Activated naive CD4-positive, alpha-beta T cell (primary cell): Measurements from ENCODE around the gene CAST.
"Not testable (repeated sequence)": the region's sequence is repeated elsewhere in the genome, so short reads cannot be mapped to it uniquely, and the experiment has no call there.

Source experiments
- DNase-seq, 4 experiments: peaks; one replicate each; lab custom pipeline; 2025; lab: John Stamatoyannopoulos, UW

The CAST gene

GRCh38 chr5:96781031-96781971 is 119.1 kb downstream of the CAST start:
- no peak for DNase-seq

GRCh38 chr5:96783326-96783725 is 121.2 kb downstream of the CAST start:
- DNase-seq = no peak

GRCh38 chr5:96785326-96786109 is 123.3 kb downstream of the CAST start:
- DNase-seq = no peak

GRCh38 chr5:96788112-96788749 is 126.1 kb downstream of the CAST start:
- DNase-seq = no peak

- no peak for DNase-seq
Observed at GRCh38 chr5:96789794-96790330, 127.7 kb downstream of the CAST start.

GRCh38 chr5:96790961-96791504 is 128.9 kb downstream of the CAST start:
- DNase-seq = no peak

- peak in 1 of 4 experiments; percentile 2 for DNase-seq
Observed at GRCh38 chr5:96794757-96795156, 132.6 kb downstream of the CAST start.

- DNase-seq = no peak
Observed at GRCh38 chr5:96795626-96796025, 133.4 kb downstream of the CAST start.

GRCh38 chr5:96796434-96796833 is 134.3 kb downstream of the CAST start:
- DNase-seq = no peak

GRCh38 chr5:96801718-96802117 is 139.5 kb downstream of the CAST start:
- not testable (repeated sequence) for DNase-seq

- peak in 3 of 4 experiments; percentile 26 to 59 (median 55) for DNase-seq
Observed at GRCh38 chr5:96807075-96807654, 145.0 kb downstream of the CAST start.

- DNase-seq = no peak
Observed at GRCh38 chr5:96808541-96808828, 146.3 kb downstream of the CAST start.

GRCh38 chr5:96808868-96809558 is 146.8 kb downstream of the CAST start:
- DNase-seq = no peak

- peak in 3 of 4 experiments; percentile 2 to 17 (median 4) for DNase-seq
Observed at GRCh38 chr5:96809921-96810320, 147.7 kb downstream of the CAST start.

GRCh38 chr5:96812851-96813250 is 150.7 kb downstream of the CAST start:
- no peak for DNase-seq

GRCh38 chr5:96814041-96814440 is 151.9 kb downstream of the CAST start:
- DNase-seq = no peak

GRCh38 chr5:96816411-96816939 is 154.3 kb downstream of the CAST start:
- DNase-seq = peak in 2 of 4 experiments; percentile 11 to 15

GRCh38 chr5:96816991-96817390 is 154.8 kb downstream of the CAST start:
- DNase-seq = no peak

- DNase-seq = no peak
Observed at GRCh38 chr5:96817506-96817905, 155.3 kb downstream of the CAST start.

- DNase-seq = no peak
Observed at GRCh38 chr5:96818125-96818788, 156.1 kb downstream of the CAST start.
